H1 (cell line): ENCODE measurements around the gene SNAPC2. TPM values are rescaled to one million over a fixed set of nuclear protein-coding genes. Genes with fewer than 3 reads are reported as not detected.

ENCODE experiments used
- BACH1 ChIP-seq: IDR thresholded peaks from 2 replicates; pipeline ENCODE4 v1.6.1; 2012; ENCODE audit warnings: low read length, improper control_type of control experiment
- BCL11A ChIP-seq, 2 experiments: IDR thresholded peaks; one replicate each; pipeline ENCODE4 v1.6.1; 2011; ENCODE audit warnings: low read depth in 2 of 2, low read length in 2 of 2, mild to moderate bottlenecking in 2 of 2
- CREB1 ChIP-seq: IDR thresholded peaks from 2 replicates; pipeline ENCODE4 v1.6.1; 2012; ENCODE audit warnings: inconsistent platforms
- JUND ChIP-seq: IDR thresholded peaks from 2 replicates; pipeline ENCODE4 v1.6.1; 2011; ENCODE audit warnings: mild to moderate bottlenecking, improper control_type of control experiment, low read length
- NANOG ChIP-seq: IDR thresholded peaks from 2 replicates; pipeline ENCODE4 v1.6.1; 2011; ENCODE audit warnings: low read length, low read depth, mild to moderate bottlenecking, inconsistent platforms; ENCODE audit not compliant: insufficient read depth, poor library complexity, severe bottlenecking
- POLR2A ChIP-seq, 2 experiments: IDR thresholded peaks; 1 replicate in 1 of 2; 2 replicates in 1 of 2; pipeline ENCODE4 v1.6.1; 2011; ENCODE audit warnings: low read depth in 2 of 2, low read length in 2 of 2, mild to moderate bottlenecking in 2 of 2; ENCODE audit errors: control extremely low read depth in 1 of 2
- RAD21 ChIP-seq, 2 experiments: IDR thresholded peaks in 1 of 2; conservative IDR thresholded peaks in 1 of 2; 2 replicates each; pipeline ENCODE4 v1.6.1; 2011; ENCODE audit warnings: low read depth in 2 of 2, low read length in 2 of 2, improper control_type of control experiment in 1 of 2, inconsistent platforms in 1 of 2, mild to moderate bottlenecking in 1 of 2, moderate library complexity in 1 of 2
- RBBP5 ChIP-seq: IDR thresholded peaks from 2 replicates; pipeline ENCODE4 v1.7.1; 2012; ENCODE audit warnings: low read depth, mild to moderate bottlenecking, inconsistent platforms, low read length, moderate library complexity, borderline replicate concordance
- SIN3A ChIP-seq, 2 experiments: IDR thresholded peaks in 1 of 2; conservative IDR thresholded peaks in 1 of 2; 2 replicates each; pipeline ENCODE4 v1.6.1; 2011 to 2012; ENCODE audit warnings: low read length in 2 of 2, improper control_type of control experiment in 1 of 2, low read depth in 1 of 2, mild to moderate bottlenecking in 1 of 2
- TAF7 ChIP-seq: optimal IDR thresholded peaks from 2 replicates; pipeline ENCODE3; 2011; ENCODE audit warnings: low read depth, mild to moderate bottlenecking, inconsistent platforms, low read length, moderate library complexity, borderline replicate concordance
- polyA plus RNA-seq, 7 experiments: library from polyadenylated mRNA; depleted of rRNA in 3 of 7; stranded (reverse) in 5 of 7; unstranded in 2 of 7; fragments of >200 nt in 5 of 7; fragments of 200-250 nt in 2 of 7; gene quantifications; 1 replicate in 5 of 7; 2 replicates in 1 of 7; 4 replicates in 1 of 7; pipeline versions ENCODE4 v1.2.1 to v1.2.3, GENCODE V29; 2011 to 2013; ENCODE audit warnings: missing spikeins in 2 of 7, mixed read lengths in 2 of 7
- total RNA-seq: library from RNA; stranded (reverse); fragmentation: NEBNext Ultra II Directional; extraction: Animal tissue kit (Norgen Biotek cat#: 25700); gene quantifications from 2 replicates; pipeline ENCODE4 v1.2.1, GENCODE V29; 2021

SNAPC2 gene
- total and polyA plus RNA-seq, 2 of the 8 experiments (the other 6 are each of a cell fraction or from before 2014, with no cell fraction given) = 18.2 to 20.3 TPM

GRCh38 chr19:7904074-7905020 is 15.8 kb upstream of the SNAPC2 start (continued):
- TF ChIP-seq RAD21 (IDR thresholded peaks at IDR 0.05 in 1 of 2, conservative IDR thresholded peaks at IDR 0.05 in 1 of 2; ENCODE audit: low read depth in 2 of 2, low read length in 2 of 2) (no peak), JUND (no peak), POLR2A (IDR thresholded peaks at IDR 0.05; ENCODE audit: control extremely low read depth in 1 of 2, low read depth in 2 of 2, low read length in 2 of 2) (no peak), TAF7 (no peak), BCL11A (IDR thresholded peaks at IDR 0.05; ENCODE audit: low read depth in 2 of 2, low read length in 2 of 2) (no peak), NANOG (no peak), CREB1 (no peak), BACH1 (no peak), RBBP5 (peak; percentile 17; the same call in 1 of the 2 replicates), SIN3A (conservative IDR thresholded peaks at IDR 0.05 in 1 of 2, IDR thresholded peaks at IDR 0.05 in 1 of 2; ENCODE audit: low read depth in 1 of 2, low read length in 2 of 2) (0 out of 4 replicates have a peak, but pooled peaks of 1 of the 2 experiments have one; percentile 60)
